Progenitor cell of endocrine pancreas (in vitro differentiated cells): Measurements from ENCODE around the gene RAD51B. TPM values are rescaled to one million over a fixed set of nuclear protein-coding genes. Genes with fewer than 3 reads are reported as not detected.

ENCODE experiments used
- DNase-seq: peaks from one replicate; pipeline ENCODE4 v3.0.0; 2021; ENCODE audit warnings: low spot score; ENCODE audit not compliant: unreplicated experiment
- H3K27ac Mint-ChIP-seq: 2 replicates; pipeline ENCODE4 v1.8.0; 2021; ENCODE audit warnings: mild to moderate bottlenecking, moderate library complexity, mixed read lengths
- H3K27me3 Mint-ChIP-seq: 2 replicates; pipeline ENCODE4 v1.8.0; 2021; ENCODE audit warnings: mixed read lengths
- H3K36me3 Mint-ChIP-seq: 2 replicates; pipeline ENCODE4 v1.8.0; 2022; ENCODE audit warnings: mixed read lengths; ENCODE audit not compliant: insufficient read depth
- H3K4me1 Mint-ChIP-seq: 2 replicates; pipeline ENCODE4 v1.8.0; 2021; ENCODE audit warnings: low read depth, mixed read lengths
- H3K4me3 Mint-ChIP-seq: 2 replicates; pipeline ENCODE4 v1.8.0; 2021; ENCODE audit warnings: low read depth, mild to moderate bottlenecking, moderate library complexity, mixed read lengths
- H3K9me3 Mint-ChIP-seq: 2 replicates; pipeline ENCODE4 v1.8.0; 2021; ENCODE audit warnings: low read depth, mixed read lengths
- total RNA-seq: library from RNA; stranded (reverse); gene quantifications from 2 replicates; pipeline ENCODE4 v1.2.1, GENCODE V29; 2021
- TF ChIP-seq, protein P1 (sequence below): fragments of 200-600 bp; sonication (generic); IDR thresholded peaks from one replicate; pipeline ENCODE4 v1.5.0; 2021; ENCODE audit warnings: antibody characterized with exemption, mild to moderate bottlenecking; ENCODE audit not compliant: unreplicated experiment

The RAD51B gene
- total RNA-seq, 1 donor from 2014 or later: 24.7 TPM

DNA sequence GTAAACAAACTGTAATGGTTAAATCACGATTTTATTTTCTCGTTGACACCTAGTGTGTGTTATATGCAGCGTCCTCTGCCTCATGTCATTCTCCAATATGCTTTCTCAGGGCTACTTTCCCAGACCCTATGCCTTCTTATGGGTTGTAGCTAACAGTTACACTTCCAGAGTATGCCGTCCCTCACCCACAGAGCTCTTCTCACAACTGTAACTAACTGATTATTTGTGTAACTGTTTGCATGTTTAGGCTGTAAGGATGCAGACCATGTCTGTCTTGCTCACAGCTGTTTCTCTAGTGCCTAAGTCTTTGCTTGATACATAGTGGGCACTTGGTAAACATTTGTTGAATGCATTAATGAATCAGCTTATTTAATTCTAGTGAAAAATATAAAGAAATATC lies 555.8 kb downstream of the RAD51B start:
- Mint-ChIP-seq H3K4me1 (peaks cover 22% of the 10 kb centered on the region), H3K27ac (peak overlapping the region; percentile 18), H3K27me3 (no peaks in the 10 kb centered on the region), H3K9me3 (peaks cover 11% of the 10 kb centered on the region), H3K36me3 (peaks cover 7% of the 10 kb centered on the region), H3K4me3 (no peak overlapping the region)
- no peak for DNase-seq
- TF ChIP-seq, protein P1, sequence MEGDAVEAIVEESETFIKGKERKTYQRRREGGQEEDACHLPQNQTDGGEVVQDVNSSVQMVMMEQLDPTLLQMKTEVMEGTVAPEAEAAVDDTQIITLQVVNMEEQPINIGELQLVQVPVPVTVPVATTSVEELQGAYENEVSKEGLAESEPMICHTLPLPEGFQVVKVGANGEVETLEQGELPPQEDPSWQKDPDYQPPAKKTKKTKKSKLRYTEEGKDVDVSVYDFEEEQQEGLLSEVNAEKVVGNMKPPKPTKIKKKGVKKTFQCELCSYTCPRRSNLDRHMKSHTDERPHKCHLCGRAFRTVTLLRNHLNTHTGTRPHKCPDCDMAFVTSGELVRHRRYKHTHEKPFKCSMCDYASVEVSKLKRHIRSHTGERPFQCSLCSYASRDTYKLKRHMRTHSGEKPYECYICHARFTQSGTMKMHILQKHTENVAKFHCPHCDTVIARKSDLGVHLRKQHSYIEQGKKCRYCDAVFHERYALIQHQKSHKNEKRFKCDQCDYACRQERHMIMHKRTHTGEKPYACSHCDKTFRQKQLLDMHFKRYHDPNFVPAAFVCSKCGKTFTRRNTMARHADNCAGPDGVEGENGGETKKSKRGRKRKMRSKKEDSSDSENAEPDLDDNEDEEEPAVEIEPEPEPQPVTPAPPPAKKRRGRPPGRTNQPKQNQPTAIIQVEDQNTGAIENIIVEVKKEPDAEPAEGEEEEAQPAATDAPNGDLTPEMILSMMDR: no peak

DNA sequence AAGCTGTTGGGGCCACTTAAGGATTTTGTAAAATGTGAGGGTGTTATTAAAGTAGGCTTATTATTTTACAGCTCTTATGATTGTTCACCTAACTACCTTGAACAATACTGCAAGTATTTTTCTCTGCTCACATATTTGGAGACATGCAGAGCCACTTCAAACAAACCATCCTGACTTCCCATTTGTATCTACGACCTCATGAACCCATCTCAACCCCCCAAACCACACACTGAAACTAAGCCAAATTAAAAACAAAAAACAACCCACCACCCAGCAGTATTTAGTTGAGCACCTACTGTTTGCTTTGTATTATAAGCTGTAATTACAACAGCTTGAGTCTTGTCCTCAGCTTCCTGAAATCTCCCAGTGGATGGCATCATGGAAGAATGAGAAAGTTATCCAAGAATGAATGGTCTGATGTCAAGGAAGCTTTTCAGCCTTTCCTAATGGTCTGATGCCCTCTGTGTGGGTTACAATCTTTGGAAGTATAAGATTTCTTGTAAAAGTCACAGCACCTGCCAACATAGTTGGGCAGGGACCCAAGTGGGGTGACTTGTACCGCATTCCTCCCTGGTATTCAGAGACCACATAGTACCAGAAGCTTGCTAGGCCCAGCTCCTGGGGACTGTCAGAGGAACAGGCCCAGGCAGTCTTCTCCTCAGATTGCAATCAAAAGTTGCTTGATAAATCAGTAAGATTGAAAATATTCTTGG lies 556.6 kb downstream of the RAD51B start:
- Mint-ChIP-seq H3K4me3 (no peak overlapping the region), H3K27ac (peak overlapping the region; percentile 15), H3K27me3 (no peaks in the 10 kb centered on the region), H3K9me3 (peaks cover 11% of the 10 kb centered on the region), H3K4me1 (peaks cover 22% of the 10 kb centered on the region), H3K36me3 (peaks cover 7% of the 10 kb centered on the region)
- TF ChIP-seq, protein P1: no peak
- no peak for DNase-seq

DNA sequence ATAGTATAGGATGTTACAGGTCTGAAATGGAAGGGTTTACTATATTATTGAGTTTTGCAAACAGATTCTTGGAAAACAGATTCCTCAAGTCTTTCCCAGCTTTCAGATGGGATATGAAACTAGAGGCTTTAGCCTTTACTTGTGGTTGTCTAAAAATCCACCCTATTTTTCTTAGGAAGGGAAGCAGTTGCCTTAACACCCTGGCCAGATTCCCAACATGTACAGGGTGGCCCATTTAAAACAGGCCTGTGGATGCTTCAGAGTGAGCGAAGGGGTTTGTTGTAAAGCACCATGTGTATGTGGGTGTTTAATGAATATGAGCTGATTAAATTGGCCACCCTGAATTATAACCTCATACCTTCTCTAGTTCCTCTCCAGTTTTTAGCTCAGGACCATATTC lies 557.4 kb downstream of the RAD51B start:
- TF ChIP-seq, protein P1: no peak
- Mint-ChIP-seq H3K9me3 (peaks cover 7% of the 10 kb centered on the region), H3K4me1 (peaks cover 19% of the 10 kb centered on the region), H3K27ac (peak overlapping the region; percentile 15), H3K36me3 (peaks cover 4% of the 10 kb centered on the region), H3K27me3 (no peaks in the 10 kb centered on the region), H3K4me3 (no peak overlapping the region)
- DNase-seq: no peak

DNA sequence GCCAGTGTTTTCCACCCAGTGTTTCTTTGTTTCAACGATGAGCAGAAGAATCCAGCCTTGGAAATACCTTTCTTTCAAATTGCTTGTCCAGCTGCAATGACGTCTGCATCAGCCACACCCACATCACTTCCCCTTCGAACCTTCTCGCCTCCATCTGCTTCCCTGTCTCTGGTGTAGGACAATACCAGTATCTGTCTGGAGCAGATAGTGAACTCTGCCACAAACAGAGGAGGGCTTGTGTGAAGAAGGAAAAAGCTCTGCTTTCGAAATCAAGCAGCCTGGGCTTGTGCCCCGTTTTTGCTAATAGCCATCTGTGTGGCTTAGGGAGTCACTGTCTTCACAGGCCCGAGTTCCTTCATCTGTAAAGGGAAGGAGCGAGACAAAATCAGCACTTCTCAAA lies 557.9 kb downstream of the RAD51B start:
- Mint-ChIP-seq H3K4me3 (no peak overlapping the region), H3K4me1 (peaks cover 18% of the 10 kb centered on the region), H3K36me3 (no peaks in the 10 kb centered on the region), H3K27ac (peak overlapping the region; percentile 13), H3K9me3 (peaks cover 3% of the 10 kb centered on the region), H3K27me3 (no peaks in the 10 kb centered on the region)
- DNase-seq: no peak
- TF ChIP-seq, protein P1: no peak

DNA sequence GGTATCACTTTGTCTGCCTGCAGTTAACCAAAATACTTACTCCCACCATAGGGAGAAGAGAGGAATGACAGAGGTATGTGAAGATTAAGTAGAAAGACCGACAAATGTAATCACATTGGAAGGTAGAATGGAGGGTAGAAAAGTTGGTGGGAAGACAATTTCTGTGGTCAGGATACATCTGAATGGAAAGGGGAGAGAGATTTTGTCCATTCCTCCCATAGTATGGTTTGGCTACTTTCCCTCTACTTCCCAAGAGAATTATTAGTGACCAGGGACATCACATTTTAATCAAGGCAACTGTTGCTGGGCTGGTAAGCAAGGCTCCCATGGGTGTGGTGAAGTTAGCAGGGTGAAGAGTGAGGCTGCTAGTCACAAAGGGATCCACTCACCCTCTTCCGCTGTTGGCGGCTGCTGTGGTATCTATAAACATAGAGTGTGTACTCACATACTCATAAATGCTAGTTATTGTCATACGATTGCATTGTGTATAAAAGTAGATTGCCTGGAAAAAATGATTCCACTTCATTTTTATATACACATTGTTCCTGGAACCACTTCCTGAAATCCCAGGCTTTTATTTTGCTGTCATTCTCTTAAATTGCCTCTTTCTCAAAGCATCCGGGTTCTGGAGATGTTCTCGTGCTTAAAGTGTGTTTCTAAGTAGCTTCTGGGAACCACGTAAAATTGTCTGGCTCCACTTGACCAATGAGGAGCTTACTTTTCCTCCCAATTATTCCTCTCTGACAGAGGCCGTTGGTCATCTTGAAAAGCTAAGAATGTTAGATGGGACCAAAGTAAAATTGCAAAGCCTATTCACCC lies 560.1 kb downstream of the RAD51B start:
- H3K4me1 Mint-ChIP-seq: peaks cover 22% of the 10 kb centered on the region
- no peak overlapping the region for H3K27ac Mint-ChIP-seq
- TF ChIP-seq, protein P1: no peak
- DNase-seq: no peak
- no peaks in the 10 kb centered on the region for H3K9me3 Mint-ChIP-seq
- H3K27me3 Mint-ChIP-seq: no peaks in the 10 kb centered on the region
- H3K4me3 Mint-ChIP-seq: no peak overlapping the region
- H3K36me3 Mint-ChIP-seq: no peaks in the 10 kb centered on the region
